ENCODE measurements around the gene GRID2. TPM values are rescaled to one million over a fixed set of nuclear protein-coding genes. Genes with fewer than 3 reads are reported as not detected.

Gene GRID2
- total RNA-seq, 4 donors from 2014 or later: 0.33 TPM; not detected in 3

GRCh38 chr4:93448691-93449293, 1145.0 kb downstream of the GRID2 start:
- no peak for DNase-seq
- Histone ChIP-seq H3K4me3 (replicated peaks in 1 of 3) (no peak overlapping the region), H3K27me3 (no peaks in the 10 kb centered on the region), H3K27ac (no peak overlapping the region), H3K4me1 (no peaks in the 10 kb centered on the region), H3K36me3 (no peaks in the 10 kb centered on the region), H3K9me3 (no peaks in the 10 kb centered on the region)
- WGBS, 2 donors: 85 to 94% methylated on average over 1 of the region's 1 CpG
- intact Hi-C loops (cut with DNase I): no loop called here
- TF ChIP-seq POLR2A (IDR thresholded peaks at IDR 0.05) (no peak), CTCF (IDR thresholded peaks at IDR 0.05) (no peak)

DNA sequence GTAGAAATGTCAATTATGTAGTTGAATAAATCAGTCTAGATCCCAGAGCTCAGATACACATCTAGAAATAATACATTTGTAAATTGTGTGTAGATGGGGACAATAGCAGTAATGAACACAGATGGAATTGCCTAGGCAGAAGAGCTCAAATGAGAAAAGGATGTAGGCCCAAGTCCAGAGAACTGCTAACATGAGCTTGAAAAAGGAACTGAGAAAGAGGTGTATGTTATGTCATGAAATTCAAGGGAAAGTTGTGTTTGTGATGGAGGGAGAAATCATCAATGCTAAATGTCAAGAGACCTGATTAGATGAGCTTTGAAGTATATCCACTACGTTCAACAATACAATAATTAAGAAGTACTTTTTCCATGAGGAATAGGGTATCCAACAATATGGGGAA, 1148.2 kb downstream of the GRID2 start:
- intact Hi-C loops (cut with DNase I): no loop called here
- H3K4me1 ChIP-seq: no peaks in the 10 kb centered on the region
- 86 to 88% methylated on average over 1 of the region's 1 CpG for WGBS, 2 donors
- H3K9me3 ChIP-seq: no peaks in the 10 kb centered on the region
- H3K27ac ChIP-seq: no peak overlapping the region
- H3K4me3 ChIP-seq (replicated peaks in 1 of 3): no peak overlapping the region
- no peaks in the 10 kb centered on the region for H3K27me3 ChIP-seq
- no peak for TF ChIP-seq CTCF (IDR thresholded peaks at IDR 0.05)
- no peak for TF ChIP-seq POLR2A (IDR thresholded peaks at IDR 0.05)
- no peaks in the 10 kb centered on the region for H3K36me3 ChIP-seq
- DNase-seq: no peak

GRCh38 chr4:93461541-93461940, 1157.8 kb downstream of the GRID2 start:
- no peaks in the 10 kb centered on the region for H3K9me3 ChIP-seq
- intact Hi-C loops (cut with DNase I): no loop called here
- H3K4me3 ChIP-seq (replicated peaks in 1 of 3): no peak overlapping the region
- WGBS, 2 donors: 68 to 81% methylated on average over 3 of the region's 3 CpGs
- DNase-seq: no peak
- H3K27me3 ChIP-seq: no peaks in the 10 kb centered on the region
- H3K36me3 ChIP-seq: no peaks in the 10 kb centered on the region
- TF ChIP-seq CTCF (IDR thresholded peaks at IDR 0.05) (no peak), POLR2A (IDR thresholded peaks at IDR 0.05) (no peak)
- H3K27ac ChIP-seq: no peak overlapping the region
- no peaks in the 10 kb centered on the region for H3K4me1 ChIP-seq

DNA sequence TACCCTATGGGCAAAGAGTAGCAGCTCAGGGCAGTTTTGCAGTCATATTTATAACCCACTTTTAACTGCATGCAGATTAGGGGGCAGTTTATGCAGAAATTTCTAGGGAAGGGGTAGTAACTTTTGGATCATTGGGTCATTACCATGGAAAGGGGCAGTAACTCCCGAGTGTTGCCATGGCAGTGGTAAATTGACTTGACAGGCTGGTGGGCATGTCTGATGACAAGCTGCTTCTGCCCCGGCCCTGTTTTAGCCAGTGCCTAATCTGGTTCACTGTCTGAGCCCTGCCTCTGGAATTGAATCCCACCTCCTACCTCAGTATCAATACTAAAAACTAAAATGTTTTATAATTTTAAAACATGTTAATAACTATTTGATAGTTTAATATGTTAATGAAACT, 1162.7 kb downstream of the GRID2 start:
- WGBS, 2 donors: 63 to 82% methylated on average over 2 of the region's 2 CpGs

More for the DNA sequence above, 1162.7 kb downstream of the GRID2 start:
- no peak overlapping the region for H3K4me3 ChIP-seq (replicated peaks in 1 of 3)
- no peaks in the 10 kb centered on the region for H3K27me3 ChIP-seq
- no peak overlapping the region for H3K27ac ChIP-seq
- TF ChIP-seq POLR2A (IDR thresholded peaks at IDR 0.05) (no peak), CTCF (IDR thresholded peaks at IDR 0.05) (no peak)
- intact Hi-C loops (cut with DNase I): no loop called here
- H3K36me3 ChIP-seq: no peaks in the 10 kb centered on the region
- H3K4me1 ChIP-seq: no peaks in the 10 kb centered on the region
- DNase-seq: no peak
- no peaks in the 10 kb centered on the region for H3K9me3 ChIP-seq

Data from thyroid gland (tissue), 4 donors.